HFF-Myc (cell line): Measurements from ENCODE around the gene CES2.

Source experiments
- DNase-seq: peaks from one replicate; pipeline ENCODE4 v3.0.0-alpha.2; 2011; ENCODE audit warnings: low read depth; ENCODE audit errors: extremely low read depth
- H3K4me3 ChIP-seq: replicated peaks from 2 replicates; pipeline ENCODE4 v1.5.1; 2011; ENCODE audit warnings: low read depth, mild to moderate bottlenecking, control low read depth, low read length
- TF ChIP-seq, protein P1 (sequence below): IDR thresholded peaks from 2 replicates; pipeline ENCODE4 v1.5.1; 2012; ENCODE audit warnings: mild to moderate bottlenecking, low read depth, low read length, control low read depth; ENCODE audit errors: missing control alignments

Gene CES2

DNA sequence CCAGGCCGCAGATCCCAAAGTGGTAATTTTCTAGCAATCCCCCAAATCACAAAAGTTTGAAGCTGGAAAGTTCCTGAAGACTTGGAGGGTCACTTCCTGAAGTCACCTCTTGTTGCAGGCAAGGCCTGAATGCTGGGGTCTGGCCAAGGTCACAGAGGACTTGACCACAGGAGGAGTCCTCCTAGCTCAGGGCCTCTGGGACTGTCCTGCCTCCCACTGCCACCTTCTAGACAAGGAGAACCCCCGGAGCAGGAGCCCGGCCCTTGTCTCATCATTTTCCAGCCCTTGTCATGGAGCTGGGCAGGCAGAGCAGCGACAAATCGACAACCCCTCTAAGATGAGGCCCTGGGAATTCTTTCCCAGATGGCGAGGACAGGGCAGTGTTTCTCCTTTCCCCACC lies 17.0 kb upstream of the CES2 start:
- no peak for DNase-seq
- TF ChIP-seq, protein P1, sequence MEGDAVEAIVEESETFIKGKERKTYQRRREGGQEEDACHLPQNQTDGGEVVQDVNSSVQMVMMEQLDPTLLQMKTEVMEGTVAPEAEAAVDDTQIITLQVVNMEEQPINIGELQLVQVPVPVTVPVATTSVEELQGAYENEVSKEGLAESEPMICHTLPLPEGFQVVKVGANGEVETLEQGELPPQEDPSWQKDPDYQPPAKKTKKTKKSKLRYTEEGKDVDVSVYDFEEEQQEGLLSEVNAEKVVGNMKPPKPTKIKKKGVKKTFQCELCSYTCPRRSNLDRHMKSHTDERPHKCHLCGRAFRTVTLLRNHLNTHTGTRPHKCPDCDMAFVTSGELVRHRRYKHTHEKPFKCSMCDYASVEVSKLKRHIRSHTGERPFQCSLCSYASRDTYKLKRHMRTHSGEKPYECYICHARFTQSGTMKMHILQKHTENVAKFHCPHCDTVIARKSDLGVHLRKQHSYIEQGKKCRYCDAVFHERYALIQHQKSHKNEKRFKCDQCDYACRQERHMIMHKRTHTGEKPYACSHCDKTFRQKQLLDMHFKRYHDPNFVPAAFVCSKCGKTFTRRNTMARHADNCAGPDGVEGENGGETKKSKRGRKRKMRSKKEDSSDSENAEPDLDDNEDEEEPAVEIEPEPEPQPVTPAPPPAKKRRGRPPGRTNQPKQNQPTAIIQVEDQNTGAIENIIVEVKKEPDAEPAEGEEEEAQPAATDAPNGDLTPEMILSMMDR = no peak
- H3K4me3 ChIP-seq = no peak overlapping the region

DNA sequence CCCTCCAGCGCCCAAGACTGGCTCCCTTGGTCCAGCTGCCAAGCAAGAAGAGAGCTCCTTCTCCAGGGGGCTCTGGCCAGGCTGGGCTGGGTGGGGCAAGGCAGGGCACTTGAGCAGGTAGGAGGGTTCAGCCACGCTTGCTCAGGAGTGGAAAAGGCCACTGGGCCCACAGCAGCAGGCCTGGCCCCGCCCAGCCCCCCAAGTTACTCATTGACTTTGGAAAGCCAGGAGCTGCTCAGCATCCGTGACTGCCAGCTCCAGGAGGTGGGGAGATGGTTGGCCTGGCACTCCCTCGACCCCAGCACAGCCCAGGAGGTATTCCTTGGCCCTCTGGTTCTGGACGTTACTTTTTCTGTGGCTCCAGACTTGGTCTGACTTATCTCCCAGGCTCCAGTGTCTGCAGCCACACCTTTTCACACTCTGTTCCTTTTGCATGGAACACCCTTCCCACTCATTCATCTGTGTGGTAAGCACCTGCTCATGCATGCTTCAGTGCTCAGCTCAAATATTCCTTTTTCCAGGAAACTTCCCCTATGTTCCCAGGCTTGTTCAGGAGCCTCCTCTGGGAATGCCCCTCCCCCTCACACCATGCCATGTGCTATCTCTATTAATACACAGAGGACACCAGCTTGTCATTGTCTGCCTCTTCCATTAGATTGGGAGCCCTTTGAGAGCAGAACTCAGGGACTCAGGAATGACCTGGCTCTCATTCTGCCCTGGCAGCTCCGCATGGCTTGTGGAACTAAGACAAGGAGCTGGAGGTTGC lies 16.3 kb upstream of the CES2 start, which contains the start of gene CDH16:
Gene CDH16 (minus strand): TSS at position 83 of the 766 bp plus-strand sequence. CDS start 820 bp downstream, outside the sequence.
- no peak for DNase-seq
- no peak within 1 kb of the TSS for H3K4me3 ChIP-seq
- TF ChIP-seq, protein P1 = no peak

GRCh38 chr16:66919569-66920298 lies 15.6 kb upstream of the CES2 start:
- DNase-seq = no peak
- no peak overlapping the region for H3K4me3 ChIP-seq
- TF ChIP-seq, protein P1 = no peak

- TF ChIP-seq, protein P1 = no peak
- H3K4me3 ChIP-seq = no peak overlapping the region
- no peak for DNase-seq
Observed at GRCh38 chr16:66920299-66920590, 15.1 kb upstream of the CES2 start.

- TF ChIP-seq, protein P1 = no peak
Observed at GRCh38 chr16:66920924-66921680, 14.2 kb upstream of the CES2 start.

GRCh38 chr16:66921729-66922450 lies 13.4 kb upstream of the CES2 start:
- no peak overlapping the region for H3K4me3 ChIP-seq
- no peak for DNase-seq
- TF ChIP-seq, protein P1 = no peak

More at GRCh38 chr16:66920924-66921680, 14.2 kb upstream of the CES2 start:
- DNase-seq = no peak
- no peak overlapping the region for H3K4me3 ChIP-seq
